Forelimb muscle (tissue), 1 donor: Measurements from ENCODE around the gene TXLNB. TPM values are rescaled to one million over a fixed set of nuclear protein-coding genes. Genes with fewer than 3 reads are reported as not detected.
"Not testable (repeated sequence)": the region's sequence is repeated elsewhere in the genome, so short reads cannot be mapped to it uniquely, and the experiment has no call there.

Experiments used
- DNase-seq: peaks from one replicate; pipeline ENCODE4 v3.0.0-alpha.2; 2013; ENCODE audit warnings: low read depth
- polyA plus RNA-seq: library from polyadenylated mRNA; unstranded; fragments of 120-200 nt; gene quantifications from one replicate; pipeline ENCODE4 v1.2.1, GENCODE V29; 2013; ENCODE audit not compliant: insufficient read length

The TXLNB gene
- polyA plus RNA-seq, 1 donor, result 137 TPM

DNA sequence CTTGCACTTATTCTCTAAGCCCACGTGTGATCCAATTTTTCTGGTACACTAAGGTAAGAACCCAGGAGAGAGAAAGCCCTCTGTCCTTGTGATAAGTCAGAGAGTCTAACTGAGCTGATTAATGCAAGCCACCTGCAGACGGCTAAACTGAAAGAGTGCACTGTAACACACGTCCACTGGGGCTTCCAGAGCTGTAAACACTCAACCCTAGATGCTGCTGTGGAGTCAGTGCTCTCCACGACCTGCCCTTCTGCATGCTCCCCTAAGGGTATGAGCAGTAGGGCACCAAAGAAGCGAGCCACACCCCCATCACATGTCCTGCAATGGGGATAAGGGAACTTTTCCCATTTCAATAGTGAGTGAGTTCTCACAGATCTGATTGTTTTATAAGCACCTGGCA lies 55.7 kb downstream of the TXLNB start:
- no peak for DNase-seq

DNA sequence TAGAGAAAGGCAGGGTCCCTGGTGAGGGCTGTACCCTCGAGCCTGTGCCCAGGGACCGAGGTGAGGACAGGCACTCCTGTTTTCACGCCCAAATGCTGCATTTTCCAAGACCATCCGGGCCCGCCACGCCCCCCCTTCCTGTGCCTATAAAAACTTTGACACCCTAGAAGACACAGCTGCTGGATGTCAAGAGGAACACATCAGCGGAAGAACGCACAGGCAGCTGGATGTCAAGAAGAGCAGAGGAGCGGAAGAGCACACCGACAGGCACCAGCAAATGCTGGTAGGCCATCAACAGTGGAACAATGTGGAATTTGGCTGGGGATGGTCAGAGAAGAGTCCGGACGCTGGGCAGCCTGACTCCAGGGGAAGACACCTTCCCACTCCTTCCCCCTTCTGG lies 56.1 kb downstream of the TXLNB start:
- DNase-seq, result no peak

DNA sequence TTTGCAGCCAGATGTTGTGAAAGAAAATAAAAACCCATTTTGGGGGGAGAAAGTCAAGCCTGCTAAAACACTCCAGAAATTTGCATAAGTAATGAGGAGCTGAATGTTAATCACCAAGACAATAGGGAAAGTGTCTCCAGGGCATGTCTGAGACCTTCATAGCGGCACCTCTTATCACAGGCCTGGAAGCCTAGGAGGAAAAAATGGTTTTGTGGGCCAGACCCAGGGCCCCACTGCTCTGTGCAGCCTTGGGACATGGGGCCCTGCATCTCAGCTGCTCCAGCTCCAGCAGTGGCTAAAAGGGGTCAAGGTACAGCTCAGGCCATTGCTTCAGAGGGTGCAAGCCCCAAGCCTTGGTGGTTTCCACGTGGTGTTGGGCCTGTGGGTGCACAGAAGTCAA lies 57.6 kb downstream of the TXLNB start:
- DNase-seq, result not testable (repeated sequence)

DNA sequence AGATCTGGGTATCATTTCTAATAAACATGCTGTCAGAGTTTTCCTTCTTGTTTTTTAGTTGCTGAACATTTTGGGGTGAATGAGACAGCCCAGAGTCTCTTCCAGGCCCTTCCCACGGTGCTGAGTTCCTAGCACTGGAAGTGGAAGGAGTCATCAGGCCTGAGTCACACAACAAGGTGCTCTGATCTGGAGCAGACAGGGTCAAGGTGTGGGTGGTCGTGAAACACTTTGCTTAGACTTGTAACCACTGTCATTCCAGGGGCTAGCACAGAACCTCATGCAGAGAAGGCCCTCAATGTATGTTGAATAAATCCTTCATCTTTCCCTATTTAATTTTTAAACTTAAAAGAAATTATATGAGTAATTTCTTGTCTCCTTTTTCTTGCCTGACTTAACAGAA lies 60.6 kb downstream of the TXLNB start:
- no peak for DNase-seq

DNA sequence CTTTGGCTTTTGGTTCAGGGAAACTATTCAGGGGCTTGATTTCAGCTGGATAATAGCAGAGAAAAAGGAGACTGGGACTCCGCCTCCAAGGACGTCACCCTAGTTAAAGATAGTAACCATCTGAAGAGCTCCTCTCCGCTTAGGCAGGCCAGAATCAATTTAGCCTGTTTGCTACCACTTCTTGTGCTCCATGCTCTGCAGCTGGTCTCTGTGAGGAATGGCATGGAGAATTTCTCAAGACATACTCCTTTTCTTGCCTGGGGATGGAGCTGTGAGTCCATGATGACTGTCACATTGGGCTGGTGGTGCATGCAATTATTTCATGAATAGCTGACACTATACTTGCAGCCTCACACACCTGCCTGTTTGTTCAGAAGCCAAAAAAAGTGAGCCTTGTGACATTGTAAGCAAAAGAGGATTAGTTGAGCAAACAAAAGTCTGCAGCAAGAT lies 61.4 kb downstream of the TXLNB start:
- DNase-seq, result no peak

DNA sequence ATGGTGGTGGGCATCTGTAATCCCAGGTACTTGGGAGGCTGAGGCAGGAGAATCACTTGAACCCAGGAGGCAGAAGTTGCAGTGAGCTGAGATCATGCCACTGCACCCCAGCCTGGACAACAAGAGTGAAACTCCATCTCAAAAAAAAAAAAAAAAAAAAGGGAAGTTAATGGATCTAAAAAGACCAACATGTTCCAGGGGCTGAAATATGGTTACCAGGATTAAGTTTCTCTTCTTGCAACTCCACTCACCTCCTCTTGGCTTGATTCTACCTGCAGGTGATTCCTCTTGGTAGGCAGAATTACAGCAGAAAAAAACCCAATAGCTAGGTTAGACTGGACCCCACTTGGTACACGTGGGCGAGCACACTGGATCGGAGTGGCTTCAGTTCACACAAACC lies 63.4 kb downstream of the TXLNB start:
- not testable (repeated sequence) for DNase-seq

DNA sequence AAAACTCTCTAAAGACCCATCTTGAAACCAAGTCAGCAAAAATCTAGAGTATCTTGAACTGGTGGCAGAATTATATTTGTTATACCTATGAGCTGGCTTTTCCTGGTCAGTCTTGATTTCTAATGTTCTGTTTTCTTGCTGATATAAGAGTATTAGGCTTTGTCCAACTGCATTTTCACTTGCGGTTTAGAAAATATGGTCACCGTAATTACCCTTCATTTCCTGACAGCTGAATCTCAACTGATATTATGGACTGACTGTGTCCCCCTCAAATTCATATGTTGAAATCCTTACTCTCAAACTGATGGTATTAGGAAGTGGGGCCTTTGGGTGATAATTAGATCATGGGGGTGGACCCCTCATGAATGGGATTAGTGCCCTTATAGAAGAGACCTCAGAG lies 72.1 kb downstream of the TXLNB start:
- DNase-seq, result no peak

DNA sequence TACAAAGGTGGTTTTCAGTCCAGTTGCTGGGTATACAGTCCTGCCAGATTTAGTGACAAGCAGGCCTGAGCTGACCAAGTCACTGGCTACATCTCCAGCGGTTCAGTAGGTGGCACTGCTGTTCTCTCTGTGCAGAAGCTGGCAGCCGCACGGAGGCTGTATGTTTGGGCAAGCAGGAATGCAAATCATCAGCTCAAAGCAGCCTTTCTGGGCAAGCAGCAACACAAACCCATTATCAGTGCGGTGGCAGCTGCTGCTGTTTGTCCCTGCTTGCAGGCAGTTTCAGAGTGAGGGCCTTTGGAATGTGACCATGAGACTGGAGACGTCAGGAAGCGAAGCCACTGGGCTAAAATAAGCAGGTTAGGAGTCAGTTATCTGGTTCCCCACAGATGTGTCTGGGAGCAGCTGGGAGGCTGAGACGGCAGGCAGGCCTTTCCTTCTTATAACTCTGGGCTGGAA lies 72.5 kb downstream of the TXLNB start:
- peak; percentile 56 for DNase-seq

DNA sequence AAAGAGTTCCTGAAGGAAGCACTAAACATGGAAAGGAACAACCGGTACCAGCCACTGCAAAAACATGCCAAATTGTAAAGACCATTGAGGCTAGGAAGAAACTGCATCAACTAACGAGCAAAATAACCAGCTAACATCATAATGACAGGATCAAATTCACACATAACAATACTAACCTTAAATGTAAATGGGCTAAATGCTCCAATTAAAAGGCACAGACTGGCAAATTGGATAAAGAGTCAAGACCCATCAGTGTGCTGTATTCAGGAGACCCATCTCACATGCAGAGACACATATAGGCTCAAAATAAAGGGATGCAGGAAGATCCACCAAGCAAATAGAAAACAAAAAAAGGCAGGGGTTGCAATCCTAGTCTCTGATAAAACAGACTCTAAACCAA lies 79.3 kb downstream of the TXLNB start:
- not testable (repeated sequence) for DNase-seq

DNA sequence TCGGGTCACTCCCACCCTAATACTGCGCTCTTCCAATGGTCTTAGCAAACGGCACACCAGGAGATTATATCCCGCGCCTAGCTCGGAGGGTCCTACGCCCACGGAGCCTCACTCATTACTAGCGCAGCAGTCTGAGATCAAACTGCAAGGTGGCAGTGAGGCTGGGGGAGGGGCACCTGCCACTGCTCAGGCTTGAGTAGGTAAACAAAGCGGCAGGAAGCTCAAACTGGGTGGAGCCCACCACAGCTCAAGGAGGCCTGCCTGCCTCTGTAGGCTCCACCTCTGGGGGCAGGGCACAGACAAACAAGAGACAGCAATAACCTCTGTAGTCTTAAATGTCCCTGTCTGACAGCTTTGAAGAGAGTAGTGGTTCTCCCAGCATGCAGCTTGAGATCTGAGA lies 81.0 kb downstream of the TXLNB start:
- DNase-seq, result not testable (repeated sequence)

DNA sequence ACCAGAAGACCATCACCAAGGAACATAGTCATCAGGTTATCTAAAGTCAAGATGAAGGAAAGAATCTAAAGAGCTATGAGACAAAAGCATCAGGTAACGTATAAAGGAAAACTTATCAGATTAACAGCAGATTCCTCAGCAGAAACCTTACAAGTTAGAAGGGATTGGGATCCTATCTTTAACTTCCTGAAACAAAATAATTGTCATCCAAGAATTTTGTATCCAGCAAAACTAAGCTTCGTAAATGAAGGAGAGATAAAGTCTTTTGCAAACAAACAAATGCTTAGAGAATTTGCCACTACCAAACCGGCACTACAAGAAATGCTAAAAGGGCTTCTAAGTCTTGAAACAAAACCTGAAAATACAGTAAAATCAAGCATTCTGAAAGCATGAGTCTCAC lies 86.0 kb downstream of the TXLNB start:
- no peak for DNase-seq

DNA sequence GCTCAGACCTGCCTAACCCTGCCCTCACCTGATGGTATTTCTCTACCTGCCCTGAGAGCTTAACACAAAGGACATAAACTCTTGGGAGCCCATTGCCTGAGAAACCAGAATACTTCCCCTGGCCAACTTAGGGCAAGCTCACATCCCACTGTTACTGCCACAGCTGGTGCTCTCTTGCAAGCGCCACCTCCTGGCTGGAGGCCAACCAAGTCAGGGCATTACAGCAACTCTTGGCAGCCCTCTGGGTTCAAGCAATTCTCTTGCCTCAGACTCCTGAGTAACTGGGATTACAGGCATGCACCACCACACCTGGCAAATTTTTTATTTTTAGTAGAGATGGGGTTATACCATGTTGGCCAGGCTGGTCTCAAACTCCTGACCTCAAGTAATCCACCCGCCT lies 86.8 kb downstream of the TXLNB start:
- DNase-seq, result no peak

DNA sequence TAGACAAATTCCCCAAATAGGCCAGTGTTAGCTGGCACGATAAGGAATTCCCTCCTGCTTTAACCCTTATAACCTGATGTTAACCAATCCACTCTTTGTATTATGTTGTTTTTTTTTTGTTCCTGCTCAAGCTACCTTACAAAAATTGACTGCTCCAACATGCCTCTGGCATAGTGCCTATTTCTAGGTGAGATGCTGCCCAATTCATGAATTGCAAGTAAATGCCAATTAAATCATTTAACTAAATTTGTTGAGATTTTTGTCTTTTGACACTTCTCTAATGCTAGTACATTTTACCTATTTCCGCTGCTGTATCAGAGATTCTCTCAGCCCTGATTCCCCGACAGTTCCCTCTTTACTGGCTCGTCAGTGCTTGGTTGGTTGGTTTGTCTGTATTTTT lies 90.4 kb downstream of the TXLNB start:
- DNase-seq, result no peak

DNA sequence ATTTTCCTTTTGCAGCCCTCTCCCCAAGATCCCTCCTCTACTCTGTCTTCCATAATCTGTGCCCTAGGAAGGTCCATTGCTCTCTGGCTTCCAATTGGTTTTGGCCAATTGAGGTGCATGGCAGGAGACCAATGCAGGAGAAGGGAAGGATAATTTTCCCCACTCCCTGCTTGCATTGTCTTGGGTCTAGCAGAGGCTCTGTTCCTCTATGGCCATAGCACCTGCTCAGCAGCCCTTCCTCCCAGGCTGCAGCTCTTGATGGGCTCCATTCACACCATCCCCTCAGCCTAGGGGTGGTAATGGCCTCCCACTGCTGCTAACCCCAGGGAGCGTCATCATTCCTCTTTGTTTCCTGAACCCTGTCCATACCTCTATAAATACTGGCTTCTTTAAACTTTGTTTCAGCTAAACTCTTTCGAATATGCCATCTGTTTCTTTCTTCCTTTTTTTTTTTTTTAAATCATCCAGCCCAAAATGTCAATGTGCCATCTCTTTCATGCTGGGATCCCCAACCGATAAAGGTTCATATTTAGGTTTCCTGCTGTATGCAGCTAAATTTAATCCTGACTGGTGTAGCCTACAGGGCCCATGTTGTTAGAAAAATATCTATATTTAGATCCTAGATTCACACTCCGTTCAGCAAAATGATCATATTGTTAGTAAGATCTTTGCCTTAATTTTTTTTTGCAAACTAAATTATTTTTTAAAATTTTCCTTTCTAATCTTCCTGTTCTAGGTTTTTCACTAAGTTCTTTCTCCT lies 93.1 kb downstream of the TXLNB start:
- no peak for DNase-seq

DNA sequence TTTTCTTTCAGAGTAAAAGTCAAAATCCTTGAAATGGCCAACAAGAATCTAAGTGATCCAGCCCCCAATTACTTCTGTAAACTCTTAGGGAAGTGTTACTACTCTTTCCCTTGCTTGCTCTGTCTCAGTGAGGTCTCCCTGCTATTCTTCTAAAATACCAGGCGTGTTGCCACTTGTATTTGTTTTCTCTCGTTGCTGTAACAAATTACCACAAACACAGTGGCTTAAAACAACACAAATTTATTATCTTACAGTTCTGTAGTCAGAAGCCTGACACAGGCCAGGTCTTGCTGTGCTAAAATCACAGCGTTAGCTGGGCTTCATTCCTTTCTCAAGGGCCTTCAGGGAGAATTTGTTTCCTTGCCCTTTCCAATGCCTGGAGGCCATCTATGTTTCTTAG lies 97.1 kb downstream of the TXLNB start:
- no peak for DNase-seq

Other genes with a start within 250 kb of the TXLNB start
- 18.5 TPM for gene HECA, start 156.9 kb downstream of the TXLNB start, polyA plus RNA-seq
- gene CITED2, start 82.7 kb upstream of the TXLNB start, polyA plus RNA-seq, result 99.3 TPM